Measurements from ENCODE around the gene KCNT1. TPM values are rescaled to one million over a fixed set of nuclear protein-coding genes. Genes with fewer than 3 reads are reported as not detected.

Gene KCNT1
- total RNA-seq, 2 donors from 2014 or later = 0.28 to 0.38 TPM

Other genes starting within 250 kb of the KCNT1 start
- gene PPP1R26, start 222.4 kb upstream of the KCNT1 start, total RNA-seq = 1 to 10 TPM; 8.0 to 8.9 TPM
- gene MRPS2, start 201.5 kb upstream of the KCNT1 start, total RNA-seq = 10 to 100 TPM; 15.9 to 16.3 TPM
- gene LCN1, start 180.7 kb upstream of the KCNT1 start, total RNA-seq = 1 to 10 TPM in 1 of 2 donors, not detected in 1; 2.4 TPM
- not detected for gene OBP2A, start 156.1 kb upstream of the KCNT1 start, total RNA-seq
- gene PAEP, start 140.4 kb upstream of the KCNT1 start, total RNA-seq = not detected
- gene GLT6D1, start 62.6 kb upstream of the KCNT1 start, total RNA-seq = not detected
- not detected for gene LCN9, start 38.9 kb upstream of the KCNT1 start, total RNA-seq
- gene SOHLH1, start 2.7 kb upstream of the KCNT1 start, total RNA-seq = not detected
- gene CAMSAP1, start 205.4 kb downstream of the KCNT1 start, total RNA-seq = 10 to 100 TPM; 20.8 to 24.1 TPM

All from posterior vena cava (tissue), 2 donors.